PFSK-1 (cell line): ENCODE data around the gene GEMIN4.

ENCODE experiments used
- FOXP2 ChIP-seq: optimal IDR thresholded peaks from 2 replicates; pipeline ENCODE3; 2011; ENCODE audit warnings: borderline replicate concordance, control low read depth, inconsistent platforms; ENCODE audit not compliant: insufficient read depth; ENCODE audit errors: extremely low read length, extremely low read depth
- POLR2AphosphoS5 ChIP-seq: IDR thresholded peaks from 2 replicates; pipeline ENCODE4 v1.6.1; 2012; ENCODE audit warnings: low read depth, mild to moderate bottlenecking, control low read depth, low read length, moderate library complexity
- REST ChIP-seq, 2 experiments: IDR thresholded peaks; 2 replicates each; pipeline versions ENCODE4 v1.6.1 to v1.8.0; 2011 to 2012; ENCODE audit warnings: low read depth in 2 of 2, low read length in 2 of 2, control low read depth in 1 of 2, inconsistent platforms in 1 of 2, mild to moderate bottlenecking in 1 of 2, moderate library complexity in 1 of 2; ENCODE audit not compliant: insufficient read depth in 1 of 2
- SIN3A ChIP-seq: IDR thresholded peaks from 2 replicates; pipeline ENCODE4 v1.6.1; 2012; ENCODE audit warnings: mild to moderate bottlenecking, low read length, moderate library complexity, borderline replicate concordance; ENCODE audit not compliant: insufficient read depth
- TAF1 ChIP-seq: IDR thresholded peaks from 2 replicates; pipeline ENCODE4 v1.6.1; 2012; ENCODE audit warnings: low read length, control low read depth, borderline replicate concordance; ENCODE audit not compliant: insufficient read depth

GEMIN4 gene

DNA sequence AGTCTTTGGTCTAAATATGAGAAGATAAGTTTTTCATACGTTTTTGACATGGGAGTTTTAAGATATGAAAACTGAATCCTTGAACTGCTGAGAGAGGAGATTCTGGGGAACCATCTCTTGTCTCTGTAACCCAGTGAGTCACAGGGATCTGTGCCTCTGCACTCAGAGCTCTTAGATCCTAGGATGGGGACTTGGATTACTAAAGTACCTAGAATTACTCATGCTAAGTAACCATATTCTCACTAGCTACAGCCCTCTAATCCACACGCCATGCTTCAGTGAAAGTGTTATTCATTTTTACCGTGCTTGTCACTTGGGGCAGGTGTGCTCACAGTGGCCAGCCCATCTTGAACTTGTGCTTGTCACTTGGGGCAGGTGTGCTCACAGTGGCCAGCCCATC is 32.1 kb upstream of the GEMIN4 start:
- TF ChIP-seq SIN3A = no peak
- TF ChIP-seq POLR2AphosphoS5 = no peak
- no peak for TF ChIP-seq TAF1
- TF ChIP-seq FOXP2 = no peak
- no peak for TF ChIP-seq REST (IDR thresholded peaks at IDR 0.05; ENCODE audit: insufficient read depth in 1 of 2, low read depth in 2 of 2, low read length in 2 of 2)

- TF ChIP-seq SIN3A = peak; percentile 98; the same call in 1 of the 2 replicates
- peak; percentile 96 for TF ChIP-seq FOXP2
- TF ChIP-seq REST (IDR thresholded peaks at IDR 0.05; ENCODE audit: insufficient read depth in 1 of 2, low read depth in 2 of 2, low read length in 2 of 2) = peak in 1 of 2 experiments; percentile 72; a peak in 1 of 4 replicates
- TF ChIP-seq POLR2AphosphoS5 = peak; percentile 94
- TF ChIP-seq TAF1 = peak; percentile 96
Observed at GRCh38 chr17:781805-782731, 30.0 kb upstream of the GEMIN4 start, which contains the start of the genes GLOD4 and MRM3. TSS of gene GLOD4 (minus strand) at chr17:782280. CDS start at chr17:782255, 25 bp downstream. TSS of gene MRM3 (plus strand) at chr17:782353. CDS start at chr17:782379, 26 bp downstream.

DNA sequence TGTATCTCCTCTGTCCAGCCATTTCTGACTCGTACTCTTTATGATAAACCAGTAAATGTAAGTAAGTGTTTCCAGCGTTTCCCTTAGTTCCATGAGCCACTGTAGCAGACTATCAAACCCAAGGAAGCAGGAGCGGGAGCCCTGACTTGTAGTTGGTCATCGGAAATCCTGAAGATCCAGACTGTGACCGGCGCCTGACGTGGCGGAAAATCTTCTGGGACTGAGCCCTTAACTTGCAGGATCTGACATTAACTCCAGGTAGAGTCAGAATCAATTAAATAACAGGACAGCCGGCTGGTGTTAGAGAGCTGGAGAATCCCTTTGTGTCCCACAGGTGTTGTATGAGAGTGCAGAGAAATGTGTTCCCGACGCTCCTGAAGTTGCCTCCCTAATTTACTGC is 26.0 kb upstream of the GEMIN4 start:
- TF ChIP-seq SIN3A (no peak), FOXP2 (no peak)

- TF ChIP-seq FOXP2 (no peak), TAF1 (no peak), SIN3A (no peak), REST (IDR thresholded peaks at IDR 0.05; ENCODE audit: insufficient read depth in 1 of 2, low read depth in 2 of 2, low read length in 2 of 2) (no peak), POLR2AphosphoS5 (no peak)
Observed at GRCh38 chr17:774313-774584, 22.2 kb upstream of the GEMIN4 start.

DNA sequence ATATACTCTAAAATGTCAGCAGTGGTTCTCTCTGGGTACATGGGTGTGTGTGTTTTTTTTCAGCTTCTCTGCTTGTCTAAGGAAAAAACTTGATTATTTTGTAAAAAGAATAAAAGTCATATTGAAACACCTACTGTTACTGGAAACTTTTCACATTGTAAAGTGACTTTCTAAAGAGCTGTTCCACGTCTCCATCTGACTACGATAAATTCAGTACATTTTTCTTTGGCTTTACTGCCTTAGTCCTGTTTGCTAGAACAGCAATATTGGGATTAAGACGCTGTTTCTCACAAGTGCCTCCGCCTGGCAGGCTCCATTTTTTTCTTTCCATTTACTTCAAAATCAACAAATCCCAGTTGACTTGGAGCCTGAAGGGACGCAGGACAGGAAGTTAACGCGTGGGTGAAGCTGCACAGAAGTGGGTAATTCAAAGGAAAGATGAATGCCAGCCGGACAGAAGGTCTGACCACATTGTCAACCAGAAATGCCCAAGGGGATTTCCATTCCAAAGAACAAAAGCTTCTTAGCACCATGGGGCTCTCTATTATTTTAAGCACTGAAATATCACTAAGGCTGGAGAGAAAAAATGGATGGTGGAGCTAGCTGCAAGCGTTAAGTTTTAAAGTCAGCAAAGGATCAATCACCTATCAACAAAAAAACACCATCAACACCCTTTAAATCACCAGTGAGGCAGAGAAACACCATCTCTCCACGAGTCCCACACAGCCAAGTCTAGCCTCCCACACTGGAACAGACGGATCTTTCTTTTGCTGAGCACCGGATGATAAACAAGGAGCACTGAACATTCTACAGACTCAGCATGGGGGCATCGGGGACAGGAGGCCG is 21.6 kb upstream of the GEMIN4 start:
- TF ChIP-seq TAF1 (no peak), REST (IDR thresholded peaks at IDR 0.05; ENCODE audit: insufficient read depth in 1 of 2, low read depth in 2 of 2, low read length in 2 of 2) (no peak), FOXP2 (no peak), POLR2AphosphoS5 (no peak), SIN3A (no peak)
